B cell (primary cell): ENCODE data around the gene CDH13. TPM values are rescaled to one million over a fixed set of nuclear protein-coding genes. Genes with fewer than 3 reads are reported as not detected.

ENCODE experiments used
- ATAC-seq: fragments of 200-7000 bp; cut with Tn5 transposase; one replicate; pipeline ENCODE4 v1.10.0; 2021; ENCODE audit warnings: low read depth, mild to moderate bottlenecking, moderate number of reproducible peaks, moderate library complexity
- CTCF ChIA-PET: fragments of 350-600 bp; sonication (Branson Sonifier 250); formaldehyde crosslinking; loops from one replicate; lab custom pipeline; 2021; ENCODE audit warnings: antibody characterized with exemption, inconsistent platforms; lab: Charles Lee
- POLR2A ChIA-PET: fragments of 350-600 bp; sonication (Branson Sonifier 250); formaldehyde crosslinking; loops from one replicate; lab custom pipeline; 2021; ENCODE audit warnings: antibody characterized with exemption; lab: Charles Lee
- DNase-seq: peaks from one replicate; pipeline ENCODE4 v3.0.0; 2013
- H2AFZ ChIP-seq: 2 replicates; pipeline ENCODE4 v1.6.1; 2012; ENCODE audit warnings: mild to moderate bottlenecking, low read depth, low read length; ENCODE audit not compliant: insufficient read depth, poor library complexity, severe bottlenecking
- H3K27ac ChIP-seq, 2 donors: 1 replicate in 1 of 2; 2 replicates in 1 of 2; pipeline ENCODE4 v1.5.1; 2012 to 2013; ENCODE audit warnings: low read length in 2 of 2, mild to moderate bottlenecking in 2 of 2, moderate library complexity in 1 of 2
- H3K27me3 ChIP-seq, 4 experiments: fragments of 200-600 bp in 1 of 4; sonication (generic) in 1 of 4; replicated peaks in 1 of 4; 1 replicate in 2 of 4; 2 replicates in 2 of 4; pipeline versions ENCODE4 v1.6.1 to v1.7.0; 2013 to 2016; ENCODE audit warnings: low read length in 3 of 4, mild to moderate bottlenecking in 2 of 4, mixed read lengths in 1 of 4, moderate library complexity in 1 of 4; ENCODE audit not compliant: insufficient read depth in 4 of 4, control insufficient read depth in 3 of 4; ENCODE audit errors: control extremely low read depth in 1 of 4
- H3K36me3 ChIP-seq, 2 experiments: replicated peaks in 1 of 2; 1 replicate in 1 of 2; 2 replicates in 1 of 2; pipeline versions ENCODE4 v1.6.1 to v1.7.1; 2013; ENCODE audit warnings: low read length in 1 of 2; ENCODE audit not compliant: insufficient read depth in 2 of 2, control insufficient read depth in 1 of 2; ENCODE audit errors: control extremely low read depth in 1 of 2, extremely low read depth in 1 of 2
- H3K4me1 ChIP-seq, 2 donors: fragments of 200-600 bp in 1 of 2; sonication (generic) in 1 of 2; 1 replicate in 1 of 2; 2 replicates in 1 of 2; pipeline versions ENCODE4 v1.5.1 to v1.6.1; 2013 to 2017; ENCODE audit warnings: low read length in 2 of 2; ENCODE audit not compliant: control insufficient read depth in 2 of 2, insufficient read depth in 2 of 2
- H3K4me2 ChIP-seq: replicated peaks from 2 replicates; pipeline ENCODE3; 2012; ENCODE audit warnings: mild to moderate bottlenecking, low read depth, low read length; ENCODE audit not compliant: poor library complexity, severe bottlenecking
- H3K4me3 ChIP-seq, 5 experiments: fragments of 200-600 bp in 1 of 5; sonication (generic) in 1 of 5; 1 replicate in 3 of 5; 2 replicates in 2 of 5; pipeline versions ENCODE4 v1.5.1 to v1.7.0; 2011 to 2016; ENCODE audit warnings: low read length in 4 of 5, mild to moderate bottlenecking in 4 of 5, low read depth in 2 of 5, control low read depth in 1 of 5, moderate library complexity in 1 of 5; ENCODE audit not compliant: insufficient read depth in 1 of 5; ENCODE audit errors: control extremely low read depth in 1 of 5, extremely low read depth in 1 of 5
- H3K79me2 ChIP-seq: fragments of 200-600 bp; sonication (generic); one replicate; pipeline ENCODE4 v1.6.0; 2016; ENCODE audit warnings: low read length; ENCODE audit not compliant: control insufficient read depth, insufficient read depth
- H3K9ac ChIP-seq: fragments of 200-600 bp; sonication (generic); 2 replicates; pipeline ENCODE4 v1.6.1; 2017; ENCODE audit warnings: mild to moderate bottlenecking, low read length, moderate library complexity
- H3K9me3 ChIP-seq, 3 donors: one replicate each; pipeline versions ENCODE4 v1.6.1 to v1.7.1; 2013; ENCODE audit warnings: low read length in 2 of 3; ENCODE audit not compliant: control insufficient read depth in 2 of 3, insufficient read depth in 1 of 3; ENCODE audit errors: control extremely low read depth in 1 of 3
- H4K20me1 ChIP-seq: 2 replicates; pipeline ENCODE4 v1.6.0; 2012; ENCODE audit warnings: mild to moderate bottlenecking, low read length; ENCODE audit not compliant: insufficient read depth, control insufficient read depth, poor library complexity, severe bottlenecking
- H3K27ac Mint-ChIP-seq: one replicate; pipeline ENCODE4 v1.8.0; 2021; ENCODE audit warnings: mixed read lengths
- H3K27me3 Mint-ChIP-seq: one replicate; pipeline ENCODE4 v1.8.0; 2021; ENCODE audit warnings: mixed read lengths
- H3K4me1 Mint-ChIP-seq: one replicate; pipeline ENCODE4 v1.8.0; 2021; ENCODE audit warnings: mixed read lengths
- H3K4me3 Mint-ChIP-seq: one replicate; pipeline ENCODE4 v1.8.0; 2021; ENCODE audit warnings: mixed read lengths
- H3K9me3 Mint-ChIP-seq: one replicate; pipeline ENCODE4 v1.8.0; 2022; ENCODE audit warnings: mixed read lengths; ENCODE audit not compliant: insufficient read depth
- EZH2 ChIP-seq: IDR thresholded peaks from 2 replicates; pipeline ENCODE4 v1.6.1; 2012; ENCODE audit warnings: borderline replicate concordance, low read depth, mild to moderate bottlenecking, moderate library complexity, low read length; ENCODE audit not compliant: insufficient read depth, poor library complexity, severe bottlenecking
- WGBS: methylation state at CpG from one replicate; pipeline ENCODE4 v1.1.5; 2013; ENCODE audit warnings: missing lambda C conversion rate; ENCODE audit not compliant: insufficient coverage; 5-methylcytosine and 5-hydroxymethylcytosine counted together
- intact Hi-C: fragments of 100-400 bp; cut with micrococcal nuclease; formaldehyde crosslinking; loops from one replicate; pipeline ENCODE4 v1.10.0; 2022
- polyA plus RNA-seq: library from polyadenylated mRNA; depleted of rRNA; stranded (reverse); fragments of >200 nt; gene quantifications from 2 replicates; pipeline ENCODE4 v1.2.3, GENCODE V29; 2012
- total RNA-seq, 2 donors: library from RNA; stranded (reverse); fragments of 120-200 nt in 1 of 2; gene quantifications; 1 replicate in 1 of 2; 2 replicates in 1 of 2; pipeline versions ENCODE4 v1.2.3 to v1.2.4, GENCODE V29; 2013 to 2022
- TF ChIP-seq, protein P1 (sequence below): fragments of 200-600 bp; IDR thresholded peaks from one replicate; pipeline ENCODE4 v1.8.0; 2022; ENCODE audit warnings: antibody characterized with exemption, mild to moderate bottlenecking

The CDH13 gene
- total and polyA plus RNA-seq, 2 donors (not counting 1 experiment from before 2014, with no cell fraction given): not detected

DNA sequence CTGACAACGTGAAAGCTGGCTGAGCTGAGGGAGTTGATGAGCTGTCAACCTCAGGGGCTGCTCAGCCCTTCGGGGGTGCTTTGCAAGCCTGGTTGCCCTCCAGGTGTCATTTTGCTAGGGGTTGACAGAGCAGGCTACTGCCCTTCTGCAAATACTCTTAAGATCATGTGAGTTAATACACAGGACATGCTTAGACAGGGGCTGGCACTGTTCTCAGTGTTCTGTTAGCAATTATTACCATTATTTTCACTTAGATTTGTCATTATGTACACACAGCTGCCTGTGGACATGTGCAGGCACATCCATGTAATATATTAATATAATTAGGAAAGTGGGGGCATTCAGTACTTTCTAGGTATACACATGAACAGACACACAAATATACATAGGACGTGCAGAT lies 626.8 kb downstream of the CDH13 start:
- ChIA-PET POLR2A (no interaction called here), CTCF (no interaction called here)
- ATAC-seq (no peak), DNase-seq (no peak)
- Histone ChIP-seq H3K36me3 (no peaks in the 10 kb centered on the region), H3K9me3 (no peaks in the 10 kb centered on the region), H3K4me2 (no peak overlapping the region), H4K20me1 (no peaks in the 10 kb centered on the region), H3K9ac (no peak overlapping the region), H2AFZ (no peak overlapping the region), H3K4me1 (no peaks in the 10 kb centered on the region), H3K4me3 (no peak overlapping the region), H3K79me2 (no peaks in the 10 kb centered on the region), H3K27ac (no peak overlapping the region), H3K27me3 (no peaks in the 10 kb centered on the region)
- H3K27ac Mint-ChIP-seq: no peak overlapping the region
- 75% methylated on average over 2 of the region's 3 CpGs for WGBS
- no peaks in the 10 kb centered on the region for H3K4me1 Mint-ChIP-seq
- H3K9me3 Mint-ChIP-seq: no peaks in the 10 kb centered on the region
- intact Hi-C loops: no loop called here
- peaks cover 6% of the 10 kb centered on the region for H3K27me3 Mint-ChIP-seq
- H3K4me3 Mint-ChIP-seq: no peak overlapping the region
- no peak for TF ChIP-seq EZH2
- TF ChIP-seq, protein P1, sequence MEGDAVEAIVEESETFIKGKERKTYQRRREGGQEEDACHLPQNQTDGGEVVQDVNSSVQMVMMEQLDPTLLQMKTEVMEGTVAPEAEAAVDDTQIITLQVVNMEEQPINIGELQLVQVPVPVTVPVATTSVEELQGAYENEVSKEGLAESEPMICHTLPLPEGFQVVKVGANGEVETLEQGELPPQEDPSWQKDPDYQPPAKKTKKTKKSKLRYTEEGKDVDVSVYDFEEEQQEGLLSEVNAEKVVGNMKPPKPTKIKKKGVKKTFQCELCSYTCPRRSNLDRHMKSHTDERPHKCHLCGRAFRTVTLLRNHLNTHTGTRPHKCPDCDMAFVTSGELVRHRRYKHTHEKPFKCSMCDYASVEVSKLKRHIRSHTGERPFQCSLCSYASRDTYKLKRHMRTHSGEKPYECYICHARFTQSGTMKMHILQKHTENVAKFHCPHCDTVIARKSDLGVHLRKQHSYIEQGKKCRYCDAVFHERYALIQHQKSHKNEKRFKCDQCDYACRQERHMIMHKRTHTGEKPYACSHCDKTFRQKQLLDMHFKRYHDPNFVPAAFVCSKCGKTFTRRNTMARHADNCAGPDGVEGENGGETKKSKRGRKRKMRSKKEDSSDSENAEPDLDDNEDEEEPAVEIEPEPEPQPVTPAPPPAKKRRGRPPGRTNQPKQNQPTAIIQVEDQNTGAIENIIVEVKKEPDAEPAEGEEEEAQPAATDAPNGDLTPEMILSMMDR: no peak

DNA sequence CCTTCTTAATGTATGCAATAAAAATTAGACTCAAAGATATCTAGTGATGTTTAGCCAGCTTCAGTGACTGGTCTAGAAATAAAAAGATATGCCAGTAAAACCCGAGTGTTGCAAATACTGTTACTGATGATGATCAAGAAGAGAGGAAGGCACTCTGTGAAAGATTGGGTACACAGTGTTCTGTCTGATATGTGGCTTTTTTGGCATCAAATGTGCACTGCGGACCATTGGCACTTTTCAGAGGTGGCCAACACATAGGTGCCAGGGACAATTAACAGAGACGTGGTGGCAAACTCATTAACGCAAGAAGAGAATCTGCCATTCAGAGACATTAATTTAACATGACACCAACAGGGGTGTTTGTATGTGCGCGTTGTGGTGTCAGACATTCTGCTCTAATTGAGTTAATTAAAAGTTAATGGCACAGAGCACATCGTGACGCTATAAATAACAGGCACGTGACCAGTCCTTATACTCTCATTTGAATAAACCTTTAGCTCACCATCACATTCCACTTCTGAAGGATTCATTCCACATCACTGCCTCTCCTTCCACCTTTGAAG lies 631.7 kb downstream of the CDH13 start:
- Histone ChIP-seq H3K36me3 (no peaks in the 10 kb centered on the region), H3K79me2 (no peaks in the 10 kb centered on the region), H3K9me3 (no peaks in the 10 kb centered on the region), H3K9ac (no peak overlapping the region), H3K27ac (no peak overlapping the region), H2AFZ (no peak overlapping the region), H4K20me1 (no peaks in the 10 kb centered on the region), H3K27me3 (no peaks in the 10 kb centered on the region), H3K4me1 (no peaks in the 10 kb centered on the region), H3K4me2 (no peak overlapping the region), H3K4me3 (no peak overlapping the region)
- CTCF ChIA-PET: no interaction called here
- no peak for TF ChIP-seq EZH2
- TF ChIP-seq, protein P1: no peak
- H3K9me3 Mint-ChIP-seq: no peaks in the 10 kb centered on the region
- intact Hi-C loops: no loop called here
- WGBS: 96% methylated on average over 4 of the region's 9 CpGs
- DNase-seq (no peak), ATAC-seq (no peak)
- no peak overlapping the region for H3K4me3 Mint-ChIP-seq
- no peak overlapping the region for H3K27ac Mint-ChIP-seq
- no peaks in the 10 kb centered on the region for H3K4me1 Mint-ChIP-seq
- no peaks in the 10 kb centered on the region for H3K27me3 Mint-ChIP-seq
- POLR2A ChIA-PET: no interaction called here
